ENCODE measurements around the gene EFNB2.

EFNB2 gene

GRCh38 chr13:106567474-106568298 lies 32.2 kb upstream of the EFNB2 start, which contains the start of gene ARGLU1:
Gene ARGLU1, minus strand, starts transcription at chr13:106568137. Its CDS starts 218 bp downstream, at chr13:106567919.
- peak within 1 kb of the TSS; percentile 68 for H3K4me2 ChIP-seq (ENCODE audit: low read length)
- H3K27ac ChIP-seq (ENCODE audit: low read depth, low read length) = peak within 1 kb of the TSS; percentile 88
- no peaks in the 10 kb centered on the region for H3K36me3 ChIP-seq (ENCODE audit: control insufficient read depth in 1 of 2, insufficient read depth in 2 of 2, low read length in 2 of 2)
- H4K12ac ChIP-seq (ENCODE audit: low read depth, low read length) = peak within 1 kb of the TSS; percentile 94
- DNase-seq = peak; percentile 92 to 98
- peak within 1 kb of the TSS; percentile 91 for H2BK5ac ChIP-seq (ENCODE audit: low read depth, low read length, poor library complexity)
- peak within 1 kb of the TSS; percentile 84 for H2AK5ac ChIP-seq (ENCODE audit: low read length)
- peak within 1 kb of the TSS; percentile 96 for H3K18ac ChIP-seq (ENCODE audit: low read length)
- H2BK120ac ChIP-seq (ENCODE audit: insufficient read depth, low read length, poor library complexity) = peak within 1 kb of the TSS; percentile 87
- peaks cover 18% of the 10 kb centered on the region for H3K79me2 ChIP-seq (ENCODE audit: control insufficient read depth, insufficient read depth, low read length, poor library complexity)
- peak within 1 kb of the TSS; percentile 75 for H2AFZ ChIP-seq (ENCODE audit: insufficient read depth, low read length, poor library complexity)
- peak within 1 kb of the TSS; percentile 94 for H4K91ac ChIP-seq (ENCODE audit: low read depth, low read length)
- H3K23ac ChIP-seq (ENCODE audit: low read length) = no peak within 1 kb of the TSS
- H3K14ac ChIP-seq (ENCODE audit: low read length) = peak within 1 kb of the TSS; percentile 98
- peak within 1 kb of the TSS; percentile 99 for H3K9ac ChIP-seq (ENCODE audit: low read length)
- H3K4me3 ChIP-seq (ENCODE audit: low read depth, low read length) = peak within 1 kb of the TSS; percentile 98
- peak within 1 kb of the TSS; percentile 98 for H4K8ac ChIP-seq (ENCODE audit: low read depth, low read length)
- no CpG with 5 or more reads among the region's 108 CpGs for whole genome bisulfite sequencing (ENCODE audit: extremely low coverage, insufficient coverage, insufficient read length)
- H3K4ac ChIP-seq (ENCODE audit: low read depth, low read length) = peak within 1 kb of the TSS; percentile 98
- H3K27me3 ChIP-seq (ENCODE audit: insufficient read depth, low read length) = no peaks in the 10 kb centered on the region
- H3K4me1 ChIP-seq (ENCODE audit: control insufficient read depth in 1 of 2, insufficient read depth in 2 of 2, low read length in 2 of 2) = peaks cover 2% of the 10 kb centered on the region in 2 experiments
- peak within 1 kb of the TSS; percentile 83 for H2BK12ac ChIP-seq (ENCODE audit: low read length)
- peaks cover 7% of the 10 kb centered on the region for H3K79me1 ChIP-seq (ENCODE audit: low read length)
- no peaks in the 10 kb centered on the region for H3K9me3 ChIP-seq (ENCODE audit: insufficient read depth, low read depth, low read length)

- Histone ChIP-seq H4K12ac (ENCODE audit: low read depth, low read length) (peak overlapping the region; percentile 94), H2BK5ac (ENCODE audit: low read depth, low read length, poor library complexity) (no peak overlapping the region), H3K27me3 (ENCODE audit: insufficient read depth, low read length) (no peaks in the 10 kb centered on the region), H3K79me1 (ENCODE audit: low read length) (peaks cover 7% of the 10 kb centered on the region), H2AFZ (ENCODE audit: insufficient read depth, low read length, poor library complexity) (peak overlapping the region; percentile 75), H3K4me2 (ENCODE audit: low read length) (peak overlapping the region; percentile 66), H3K4me3 (ENCODE audit: low read depth, low read length) (peak overlapping the region; percentile 98), H3K18ac (ENCODE audit: low read length) (peak overlapping the region; percentile 96), H2BK12ac (ENCODE audit: low read length) (no peak overlapping the region), H3K9me3 (ENCODE audit: insufficient read depth, low read depth, low read length) (no peaks in the 10 kb centered on the region), H3K4me1 (ENCODE audit: control insufficient read depth in 1 of 2, insufficient read depth in 2 of 2, low read length in 2 of 2) (peaks cover 2% of the 10 kb centered on the region in 2 experiments), H4K91ac (ENCODE audit: low read depth, low read length) (peak overlapping the region; percentile 94), H2BK120ac (ENCODE audit: insufficient read depth, low read length, poor library complexity) (no peak overlapping the region), H3K4ac (ENCODE audit: low read depth, low read length) (peak overlapping the region; percentile 98), H3K14ac (ENCODE audit: low read length) (peak overlapping the region; percentile 98), H3K36me3 (ENCODE audit: control insufficient read depth in 1 of 2, insufficient read depth in 2 of 2, low read length in 2 of 2) (no peaks in the 10 kb centered on the region), H2AK5ac (ENCODE audit: low read length) (no peak overlapping the region), H3K79me2 (ENCODE audit: control insufficient read depth, insufficient read depth, low read length, poor library complexity) (peaks cover 18% of the 10 kb centered on the region), H3K27ac (ENCODE audit: low read depth, low read length) (peak overlapping the region; percentile 88), H4K8ac (ENCODE audit: low read depth, low read length) (peak overlapping the region; percentile 98), H3K9ac (ENCODE audit: low read length) (peak overlapping the region; percentile 14), H3K23ac (ENCODE audit: low read length) (no peak overlapping the region)
- no CpG with 5 or more reads among the region's 34 CpGs for WGBS (ENCODE audit: extremely low coverage, insufficient coverage, insufficient read length)
- DNase-seq = peak; percentile 47 to 65
Measured at GRCh38 chr13:106566641-106567473, 31.4 kb upstream of the EFNB2 start.

GRCh38 chr13:106565127-106565775 lies 29.8 kb upstream of the EFNB2 start:
- no peak overlapping the region for H2BK120ac ChIP-seq (ENCODE audit: insufficient read depth, low read length, poor library complexity)
- no peaks in the 10 kb centered on the region for H3K27me3 ChIP-seq (ENCODE audit: insufficient read depth, low read length)
- H2BK5ac ChIP-seq (ENCODE audit: low read depth, low read length, poor library complexity) = no peak overlapping the region
- H3K4me1 ChIP-seq (ENCODE audit: control insufficient read depth in 1 of 2, insufficient read depth in 2 of 2, low read length in 2 of 2) = peaks cover 2% of the 10 kb centered on the region in 2 experiments
- H3K4ac ChIP-seq (ENCODE audit: low read depth, low read length) = peak overlapping the region; percentile 94
- H4K8ac ChIP-seq (ENCODE audit: low read depth, low read length) = no peak overlapping the region
- WGBS (ENCODE audit: extremely low coverage, insufficient coverage, insufficient read length) = no CpG with 5 or more reads among the region's 4 CpGs
- peaks cover 7% of the 10 kb centered on the region for H3K79me1 ChIP-seq (ENCODE audit: low read length)
- no peak overlapping the region for H2AFZ ChIP-seq (ENCODE audit: insufficient read depth, low read length, poor library complexity)
- no peak overlapping the region for H3K27ac ChIP-seq (ENCODE audit: low read depth, low read length)
- no peak overlapping the region for H4K12ac ChIP-seq (ENCODE audit: low read depth, low read length)
- H3K14ac ChIP-seq (ENCODE audit: low read length) = no peak overlapping the region
- no peak overlapping the region for H4K91ac ChIP-seq (ENCODE audit: low read depth, low read length)
- peak overlapping the region; percentile 16 for H3K4me2 ChIP-seq (ENCODE audit: low read length)
- no peaks in the 10 kb centered on the region for H3K36me3 ChIP-seq (ENCODE audit: control insufficient read depth in 1 of 2, insufficient read depth in 2 of 2, low read length in 2 of 2)
- no peak overlapping the region for H2AK5ac ChIP-seq (ENCODE audit: low read length)
- no peak overlapping the region for H3K23ac ChIP-seq (ENCODE audit: low read length)
- no peak overlapping the region for H2BK12ac ChIP-seq (ENCODE audit: low read length)
- no peak overlapping the region for H3K4me3 ChIP-seq (ENCODE audit: low read depth, low read length)
- no peak for DNase-seq
- H3K79me2 ChIP-seq (ENCODE audit: control insufficient read depth, insufficient read depth, low read length, poor library complexity) = peaks cover 22% of the 10 kb centered on the region
- no peak overlapping the region for H3K9ac ChIP-seq (ENCODE audit: low read length)
- H3K18ac ChIP-seq (ENCODE audit: low read length) = no peak overlapping the region
- no peaks in the 10 kb centered on the region for H3K9me3 ChIP-seq (ENCODE audit: insufficient read depth, low read depth, low read length)

- H3K9ac ChIP-seq (ENCODE audit: low read length) = no peak overlapping the region
- H3K18ac ChIP-seq (ENCODE audit: low read length) = no peak overlapping the region
- no peak overlapping the region for H2BK12ac ChIP-seq (ENCODE audit: low read length)
- no CpG with 5 or more reads among the region's 1 CpG for WGBS (ENCODE audit: extremely low coverage, insufficient coverage, insufficient read length)
- peaks cover 2% of the 10 kb centered on the region in 2 experiments for H3K4me1 ChIP-seq (ENCODE audit: control insufficient read depth in 1 of 2, insufficient read depth in 2 of 2, low read length in 2 of 2)
- peaks cover 4 to 5% of the 10 kb centered on the region in 2 experiments for H3K36me3 ChIP-seq (ENCODE audit: control insufficient read depth in 1 of 2, insufficient read depth in 2 of 2, low read length in 2 of 2)
- H4K8ac ChIP-seq (ENCODE audit: low read depth, low read length) = no peak overlapping the region
- peaks cover under 1% of the 10 kb centered on the region for H3K79me1 ChIP-seq (ENCODE audit: low read length)
- H3K79me2 ChIP-seq (ENCODE audit: control insufficient read depth, insufficient read depth, low read length, poor library complexity) = peaks cover 16% of the 10 kb centered on the region
- H3K27ac ChIP-seq (ENCODE audit: low read depth, low read length) = no peak overlapping the region
- no peak overlapping the region for H2AK5ac ChIP-seq (ENCODE audit: low read length)
- no peak overlapping the region for H2AFZ ChIP-seq (ENCODE audit: insufficient read depth, low read length, poor library complexity)
- no peak overlapping the region for H3K14ac ChIP-seq (ENCODE audit: low read length)
- no peak overlapping the region for H3K23ac ChIP-seq (ENCODE audit: low read length)
- H4K12ac ChIP-seq (ENCODE audit: low read depth, low read length) = no peak overlapping the region
- H3K4me3 ChIP-seq (ENCODE audit: low read depth, low read length) = no peak overlapping the region
- DNase-seq = no peak
- H3K27me3 ChIP-seq (ENCODE audit: insufficient read depth, low read length) = no peaks in the 10 kb centered on the region
- peak overlapping the region; percentile 94 for H3K4ac ChIP-seq (ENCODE audit: low read depth, low read length)
- no peak overlapping the region for H2BK120ac ChIP-seq (ENCODE audit: insufficient read depth, low read length, poor library complexity)
- no peaks in the 10 kb centered on the region for H3K9me3 ChIP-seq (ENCODE audit: insufficient read depth, low read depth, low read length)
- H3K4me2 ChIP-seq (ENCODE audit: low read length) = no peak overlapping the region
- no peak overlapping the region for H4K91ac ChIP-seq (ENCODE audit: low read depth, low read length)
- H2BK5ac ChIP-seq (ENCODE audit: low read depth, low read length, poor library complexity) = no peak overlapping the region
Measured at GRCh38 chr13:106562301-106562700, 26.8 kb upstream of the EFNB2 start.

Data from trophoblast cell (in vitro differentiated cells and primary cell).